ENCODE measurements around the gene ARHGDIA.
"Not testable (repeated sequence)": the region's sequence is repeated elsewhere in the genome, so short reads cannot be mapped to it uniquely, and the experiment has no call there.

ARHGDIA gene

DNA sequence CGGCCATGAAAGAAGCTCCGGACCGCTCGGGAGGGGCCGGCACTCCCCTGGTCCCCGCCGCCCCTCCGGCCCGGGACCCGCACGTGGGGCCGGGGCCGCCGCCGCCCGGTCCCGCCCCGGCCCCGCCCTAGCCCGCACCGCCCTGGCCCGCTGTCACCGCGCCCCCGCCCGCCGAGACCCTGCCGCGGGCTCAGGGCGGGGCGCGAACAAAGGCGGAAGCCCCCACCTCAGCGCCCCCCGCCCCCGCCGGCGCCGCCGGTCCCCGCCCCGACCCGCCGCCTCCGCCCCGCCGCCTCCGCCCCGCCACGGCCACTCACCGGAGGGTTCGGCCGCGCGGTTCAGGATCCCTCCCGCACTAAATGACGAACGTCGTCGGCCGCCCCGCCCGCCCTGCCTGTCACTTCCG, at the start of gene ARHGDIA:
Gene ARHGDIA, minus strand, starts transcription at position 357 of the 406 bp plus-strand sequence. CDS start 1,407 bp downstream, outside the sequence.
- no peak for DNase-seq

DNA sequence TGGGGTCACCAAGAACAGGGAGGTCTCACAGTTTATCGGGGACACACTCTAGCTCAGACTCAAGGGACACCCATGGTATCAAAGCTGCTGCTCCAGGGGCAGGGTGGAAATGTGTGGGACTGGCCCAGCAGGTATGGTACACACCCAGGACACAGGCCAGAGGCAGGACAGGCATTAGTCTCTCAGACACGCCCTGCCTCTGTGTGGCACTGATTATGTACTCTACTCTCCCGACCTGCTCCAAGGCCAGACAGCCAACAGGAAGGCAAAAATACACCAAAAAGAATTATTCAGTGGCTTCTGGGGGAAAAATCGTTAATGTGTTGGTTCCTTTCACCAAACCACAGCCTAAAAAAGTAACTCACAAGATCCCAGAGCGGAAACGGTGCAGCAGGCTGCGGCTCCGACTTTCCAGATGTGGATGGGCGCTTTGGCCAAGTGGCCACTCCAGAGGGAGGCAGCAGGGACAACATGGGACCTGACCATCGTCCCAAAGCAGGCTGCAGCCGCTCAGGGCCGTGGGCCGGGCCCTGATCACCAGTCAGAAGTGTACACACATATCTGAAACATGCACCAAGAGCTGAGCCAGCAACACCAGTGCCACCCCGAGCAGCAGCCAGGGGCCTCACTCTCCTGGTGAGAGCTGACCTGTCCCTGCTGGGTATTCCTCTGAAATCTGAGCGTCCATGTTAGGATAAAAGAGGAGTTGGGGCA, 47.9 kb upstream of the ARHGDIA start:
- no peak for DNase-seq

DNA sequence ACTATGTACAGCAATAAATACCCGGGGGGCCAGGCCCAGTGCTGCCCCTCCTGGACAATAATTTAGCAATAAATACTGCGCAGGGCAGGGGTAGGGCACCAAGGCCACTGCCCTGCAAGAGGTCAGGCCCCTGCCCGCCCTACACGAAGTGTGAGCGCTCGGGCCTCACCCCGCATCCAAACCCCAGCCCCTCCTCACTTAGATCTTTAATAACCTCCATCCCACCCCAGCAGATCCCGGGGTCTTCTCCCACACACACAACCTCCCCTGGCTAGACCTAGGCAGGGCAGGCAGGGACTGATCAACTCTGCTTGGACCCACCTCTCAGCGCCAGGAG, 47.2 kb upstream of the ARHGDIA start:
- DNase-seq: not testable (repeated sequence)

DNA sequence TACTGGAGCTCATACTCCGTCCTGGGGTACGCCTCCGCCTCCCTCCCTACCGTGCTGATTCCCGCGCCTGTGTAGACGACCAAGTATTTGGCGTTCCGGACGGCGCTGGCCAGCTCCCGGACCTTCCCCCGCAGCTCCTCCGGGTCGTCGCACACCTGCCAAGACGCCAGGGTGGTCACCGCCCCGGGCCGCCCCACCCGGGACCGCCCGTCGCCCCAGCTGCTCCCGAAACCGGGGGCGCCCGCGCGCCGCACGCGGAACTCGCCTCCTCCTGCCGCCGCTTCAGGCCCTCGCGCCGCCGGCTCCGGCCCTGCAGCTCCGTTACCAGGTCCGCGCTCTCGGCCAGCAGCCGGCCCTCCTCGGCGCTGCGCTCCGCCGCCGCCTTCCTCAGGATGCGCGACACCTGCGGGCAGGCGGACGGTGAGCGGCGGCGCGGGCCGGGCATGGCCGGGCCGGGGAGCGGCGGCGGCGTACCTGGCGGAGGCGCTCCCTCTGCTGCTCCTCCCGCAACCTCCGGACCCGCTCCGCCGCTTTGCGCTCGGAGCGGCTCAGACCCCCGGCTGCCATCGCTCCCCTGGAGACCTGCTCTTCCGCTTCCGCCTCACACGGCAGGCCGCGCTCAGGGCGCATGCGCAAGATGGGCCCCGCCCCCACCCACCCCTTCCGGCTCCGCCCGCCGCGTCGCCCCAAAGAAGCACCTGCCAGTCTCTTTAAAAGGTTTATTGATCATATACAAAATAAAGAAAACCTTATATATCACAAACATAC, 46.6 kb upstream of the ARHGDIA start, which contains the start of gene SIRT7:
Gene SIRT7, minus strand, starts transcription at position 612 of the 768 bp plus-strand sequence. Its CDS starts 45 bp downstream, at position 567.
- DNase-seq: peak; percentile 74

DNA sequence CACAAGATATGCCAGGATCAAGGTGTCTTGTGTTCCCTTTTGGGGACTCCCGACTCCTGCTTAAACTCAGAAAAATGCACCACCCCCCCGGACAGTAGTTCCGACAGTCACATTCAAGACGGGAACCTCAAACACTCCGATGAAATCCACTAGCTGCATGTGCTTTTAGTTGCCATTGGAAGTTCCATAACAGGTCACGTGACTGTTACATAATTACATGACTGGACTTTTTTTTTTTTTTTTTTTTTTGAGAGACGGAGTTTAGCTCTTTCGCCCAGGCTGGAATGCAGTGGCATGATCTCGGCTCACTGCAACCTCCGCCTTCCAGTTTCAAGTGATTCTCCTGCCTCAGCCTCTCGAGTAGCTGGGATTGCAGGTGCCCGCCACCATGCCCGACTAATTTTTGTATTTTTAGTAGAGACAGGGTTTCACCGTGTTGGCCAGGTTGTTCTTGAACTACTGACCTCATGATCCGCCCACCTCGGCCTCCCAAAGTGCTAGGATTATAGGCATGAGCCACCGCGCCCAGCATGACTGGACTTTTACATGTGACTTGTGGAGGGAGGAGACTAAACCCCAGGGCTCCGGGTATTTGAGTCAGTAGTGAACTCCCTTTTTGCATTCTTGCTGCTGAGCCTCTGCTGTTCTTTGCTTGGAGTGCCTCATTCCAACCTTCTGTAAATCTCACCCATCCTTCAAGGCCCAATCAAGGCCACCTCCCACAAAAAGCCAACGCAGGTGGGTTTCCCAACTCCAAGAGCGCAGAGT, 45.3 kb upstream of the ARHGDIA start:
- no peak for DNase-seq

DNA sequence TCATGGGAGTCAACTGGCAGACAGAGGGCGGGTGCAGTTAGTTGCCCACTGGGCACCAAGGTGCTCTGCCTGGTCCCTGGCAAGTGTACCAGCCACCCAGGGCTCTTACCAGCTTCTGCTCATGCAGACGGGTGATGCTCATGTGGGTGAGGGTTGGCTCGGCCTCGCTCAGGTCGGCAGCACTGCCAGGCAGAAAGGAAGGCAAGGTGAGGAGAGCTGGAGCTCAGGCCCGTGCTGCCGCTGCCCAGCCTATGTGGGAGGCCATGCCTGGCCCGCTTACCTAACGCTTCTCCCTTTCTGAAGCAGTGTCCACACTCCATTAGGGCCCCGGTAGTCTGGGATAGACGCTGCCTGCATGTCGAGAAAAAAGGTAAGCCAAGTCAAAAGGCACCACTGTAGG, 44.2 kb upstream of the ARHGDIA start:
- no peak for DNase-seq

DNA sequence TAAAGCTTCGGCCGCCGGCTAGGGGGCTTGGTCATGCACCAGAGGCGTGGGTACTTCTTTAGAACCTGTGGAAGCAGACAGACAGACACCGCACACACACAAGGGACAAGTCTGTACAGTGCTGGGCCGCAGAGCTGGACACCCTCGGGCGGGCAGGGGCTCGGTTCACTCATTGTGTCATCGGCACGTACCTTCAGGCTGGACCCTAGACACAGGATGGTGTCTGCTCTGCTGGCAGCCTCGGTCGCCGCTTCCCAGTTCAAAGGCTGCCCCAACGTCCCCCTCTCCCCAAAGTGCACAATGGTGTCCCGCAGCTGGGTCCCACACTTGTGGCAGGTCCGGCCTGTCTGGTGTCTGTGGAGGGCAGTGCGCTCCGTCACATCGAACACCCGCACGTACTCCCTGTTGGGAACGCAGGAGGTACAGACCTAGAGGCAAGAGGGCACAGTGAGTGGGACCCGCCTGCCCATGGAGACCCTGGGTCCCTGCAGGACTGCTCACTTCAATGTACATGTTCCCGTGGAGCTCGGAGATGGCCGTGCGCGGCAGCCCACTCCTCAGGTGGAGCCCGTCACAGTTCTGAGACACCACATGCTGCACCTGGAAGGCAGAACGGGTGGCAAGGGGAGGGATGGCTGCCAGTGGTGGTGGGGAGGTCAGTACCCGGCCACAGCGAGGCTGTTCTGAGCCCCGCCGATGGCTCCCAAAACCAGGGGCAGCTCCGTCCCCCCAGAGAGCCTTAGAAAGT, 43.1 kb upstream of the ARHGDIA start:
- DNase-seq: no peak

DNA sequence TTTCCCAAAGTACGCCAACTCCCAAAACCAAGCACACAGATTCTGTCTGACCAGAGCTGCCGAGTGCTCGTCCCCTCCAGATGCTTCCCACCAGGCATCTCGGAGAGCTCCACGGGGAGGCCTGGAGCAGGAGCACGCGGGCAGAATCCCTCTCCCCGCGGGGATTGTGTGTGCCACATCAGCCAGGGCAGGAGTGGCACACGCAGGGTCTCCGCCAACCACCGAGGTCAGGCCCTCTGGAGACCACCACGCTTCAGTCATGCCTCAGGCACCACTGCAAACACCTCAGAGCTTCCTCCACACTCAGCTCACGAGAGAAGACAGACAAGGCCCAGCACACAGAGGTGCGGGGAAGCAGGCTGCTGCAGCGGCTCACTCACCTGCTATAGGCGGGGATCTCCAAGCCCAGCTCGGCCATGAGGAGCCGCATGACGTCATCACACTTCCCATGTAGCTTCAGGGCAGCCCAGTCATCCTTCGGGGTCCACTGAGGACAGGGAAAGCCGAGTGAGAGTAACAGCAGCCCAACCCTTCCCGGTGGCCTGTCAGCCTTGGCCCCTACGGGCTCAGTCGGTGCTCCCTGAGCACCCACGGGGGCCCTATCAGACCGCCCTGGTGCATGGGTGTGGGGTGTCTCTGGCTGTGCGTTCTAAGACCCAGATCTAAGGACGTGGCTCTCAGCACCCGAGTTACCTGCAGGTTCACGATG, 42.4 kb upstream of the ARHGDIA start:
- DNase-seq: no peak

DNA sequence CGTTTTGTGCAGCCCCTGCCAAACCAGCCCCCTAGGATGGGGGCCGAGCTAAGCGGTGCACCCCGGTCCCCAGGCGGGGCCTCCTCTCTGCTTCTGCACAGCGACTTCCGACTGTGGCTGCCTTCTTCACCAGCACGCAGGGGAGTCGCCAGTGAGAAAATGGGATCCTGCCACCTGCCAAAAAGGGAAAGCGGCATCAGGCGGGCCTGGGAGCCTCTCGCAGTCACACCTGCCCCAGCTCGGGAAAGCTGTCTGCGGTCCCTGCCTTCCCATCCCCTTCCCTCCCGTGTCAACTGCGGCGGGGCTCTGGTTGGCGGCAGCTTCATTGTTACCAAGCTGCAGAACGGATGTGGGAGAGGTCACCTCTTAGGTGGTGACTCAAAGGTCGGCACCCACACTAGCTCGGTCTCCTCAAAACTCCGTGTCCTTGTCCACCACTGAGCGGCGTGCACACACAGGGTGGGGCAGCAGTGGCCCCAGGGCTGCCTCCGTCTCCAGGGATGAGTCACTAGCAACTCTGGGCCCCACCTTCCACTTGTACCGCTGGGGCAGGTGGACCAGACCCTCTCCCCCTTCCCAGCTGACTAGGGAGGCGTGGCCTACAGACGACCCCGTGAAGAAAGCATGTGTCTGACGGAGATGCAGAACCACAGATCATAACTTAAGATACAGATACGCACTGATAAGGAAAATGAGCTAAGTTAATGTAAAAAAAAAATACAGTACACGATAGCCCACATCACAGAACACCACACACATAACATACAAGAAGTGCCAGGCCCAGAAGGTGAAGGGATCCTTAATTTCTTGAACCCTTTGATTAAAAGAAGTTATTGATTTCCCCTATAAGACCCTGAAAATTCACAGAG, 41.5 kb upstream of the ARHGDIA start:
- no peak for DNase-seq

DNA sequence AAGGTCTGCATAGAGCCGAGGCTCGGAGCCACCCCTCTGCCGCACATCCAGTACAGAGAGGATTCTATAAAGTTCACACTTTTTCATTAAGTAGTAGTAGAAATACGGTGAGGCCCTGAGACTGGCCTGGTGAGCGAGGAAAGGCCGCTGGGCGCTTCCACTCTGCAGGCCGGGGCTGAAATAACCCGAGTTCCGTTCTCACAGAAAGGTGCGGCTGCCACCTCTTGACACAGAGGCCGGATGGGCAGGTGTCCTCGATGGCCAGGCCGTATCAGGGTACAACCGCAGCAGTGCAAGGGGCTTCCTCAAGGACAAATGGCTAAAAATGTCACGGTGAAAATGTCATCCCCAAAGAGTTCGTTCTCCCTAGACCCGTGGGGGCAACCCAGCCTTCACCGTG, 40.8 kb upstream of the ARHGDIA start:
- DNase-seq: no peak

DNA sequence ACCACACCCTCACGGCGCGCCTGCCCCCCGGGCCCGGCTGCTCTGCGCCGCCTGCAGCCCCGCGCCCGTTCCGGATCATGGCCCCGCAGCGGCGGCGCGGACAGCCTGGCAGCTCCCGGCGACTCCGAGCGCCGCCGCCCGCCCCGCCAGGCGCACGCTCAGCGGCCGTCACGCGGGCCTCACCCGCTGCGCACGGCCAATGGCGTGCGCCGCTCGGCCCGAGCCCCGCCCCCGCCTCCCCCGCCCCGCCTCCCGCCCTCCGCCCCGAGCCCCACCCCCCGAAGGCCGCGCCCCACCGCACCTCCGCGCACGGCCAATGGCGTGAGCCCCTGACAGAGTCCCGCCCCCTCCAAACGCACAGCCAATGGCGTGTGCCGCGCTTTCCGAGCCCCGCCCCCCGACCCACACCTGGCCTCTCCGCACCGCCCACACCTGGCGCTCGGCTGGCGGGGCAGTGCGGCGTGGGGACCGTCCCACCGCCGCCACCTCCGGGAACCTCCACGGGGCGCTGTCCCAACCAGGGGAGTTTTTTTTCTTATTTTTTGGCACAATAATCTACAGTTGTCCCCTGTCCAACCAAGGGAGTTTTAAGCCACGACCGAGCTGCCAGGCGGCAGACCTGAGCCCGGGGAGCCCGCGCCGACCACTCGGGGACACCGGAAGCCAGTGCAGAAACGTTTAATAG, 40.3 kb upstream of the ARHGDIA start, which contains the start of gene PCYT2:
Gene PCYT2, minus strand, starts transcription at position 123 of the 685 bp plus-strand sequence. Its CDS starts 44 bp downstream, at position 79.
- DNase-seq: peak; percentile 86

DNA sequence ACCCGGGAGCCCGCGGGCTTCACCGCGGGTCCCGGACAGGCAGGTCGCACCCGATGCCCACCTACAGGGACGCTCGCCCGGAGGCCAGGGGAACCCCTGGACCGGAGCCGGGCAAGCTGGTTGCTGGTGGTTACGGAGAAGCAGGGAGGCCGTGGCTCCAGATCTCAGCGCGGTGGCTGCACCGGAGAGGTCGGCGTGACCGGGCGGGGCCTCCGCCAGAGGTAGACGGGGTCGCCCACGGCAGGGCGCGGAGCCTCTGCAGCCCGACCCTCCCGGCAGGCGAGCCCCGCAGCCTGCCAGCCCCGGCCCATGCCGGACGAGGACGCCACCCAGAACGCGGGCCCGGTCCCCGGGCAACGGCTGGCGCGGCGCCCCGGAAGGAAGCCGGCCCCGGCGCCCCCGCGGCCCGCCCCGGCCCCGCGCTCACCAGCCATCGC, 39.7 kb upstream of the ARHGDIA start:
- DNase-seq: no peak

DNA sequence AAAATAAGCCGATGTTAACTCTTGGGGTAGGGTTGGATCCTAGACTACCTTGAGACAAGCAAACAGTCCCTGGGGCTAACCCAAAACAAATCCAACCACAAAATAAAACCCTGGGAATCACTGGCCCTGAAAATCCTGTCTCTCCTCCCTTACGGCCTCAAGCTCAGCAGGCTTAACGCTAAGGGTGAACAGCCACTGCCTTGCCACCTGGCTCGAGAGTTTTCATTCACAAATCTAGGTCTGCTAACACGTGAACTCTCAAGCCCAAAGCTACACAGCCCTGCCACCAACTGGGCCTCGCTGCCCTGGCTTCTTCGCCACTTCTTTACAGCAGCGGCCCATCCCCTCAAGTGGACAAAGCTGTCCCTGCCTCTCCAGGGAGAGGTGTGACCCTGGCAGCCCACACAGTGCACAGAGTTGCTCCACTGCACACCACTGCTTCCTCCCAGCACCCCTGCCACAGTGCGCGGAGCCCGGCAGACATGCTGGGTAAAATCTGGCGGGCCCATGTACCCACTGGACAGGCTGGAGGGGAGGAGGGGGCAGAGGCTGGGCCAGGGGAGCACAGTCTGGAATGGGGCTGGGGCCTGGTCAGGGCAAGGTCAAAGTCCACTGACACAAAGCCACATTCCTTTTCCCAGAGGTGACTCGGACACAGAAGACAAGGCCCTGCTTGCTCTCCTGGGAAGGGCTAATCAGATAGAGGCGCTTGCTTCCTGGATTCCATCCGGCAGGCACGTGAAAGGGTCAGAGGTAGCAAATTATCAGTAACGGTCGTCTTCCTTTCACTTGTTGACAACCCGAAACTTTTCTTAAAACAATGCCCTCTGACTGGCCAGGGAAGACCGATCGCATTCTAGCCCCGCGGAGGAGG, 39.1 kb upstream of the ARHGDIA start:
- no peak for DNase-seq

DNA sequence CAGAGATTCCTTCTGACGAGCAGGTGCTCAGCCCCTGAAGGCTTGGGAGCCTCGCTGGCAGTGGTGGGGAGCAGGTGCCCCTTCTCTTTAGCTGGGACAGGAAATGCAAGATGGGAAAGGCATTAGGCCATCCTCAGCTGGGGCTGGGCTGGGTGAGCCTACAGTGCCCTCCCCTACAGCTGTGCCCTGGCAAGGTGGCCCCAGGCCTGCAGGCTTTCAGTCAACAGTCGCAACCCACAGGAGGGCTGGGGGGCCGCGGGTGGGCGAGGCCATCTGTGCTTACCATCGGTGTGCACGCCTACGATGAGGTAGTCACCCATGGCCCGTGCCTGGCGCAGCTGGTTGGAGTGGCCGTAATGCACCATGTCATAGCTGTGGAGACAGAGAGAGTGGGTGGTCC, 38.1 kb upstream of the ARHGDIA start:
- DNase-seq: no peak

DNA sequence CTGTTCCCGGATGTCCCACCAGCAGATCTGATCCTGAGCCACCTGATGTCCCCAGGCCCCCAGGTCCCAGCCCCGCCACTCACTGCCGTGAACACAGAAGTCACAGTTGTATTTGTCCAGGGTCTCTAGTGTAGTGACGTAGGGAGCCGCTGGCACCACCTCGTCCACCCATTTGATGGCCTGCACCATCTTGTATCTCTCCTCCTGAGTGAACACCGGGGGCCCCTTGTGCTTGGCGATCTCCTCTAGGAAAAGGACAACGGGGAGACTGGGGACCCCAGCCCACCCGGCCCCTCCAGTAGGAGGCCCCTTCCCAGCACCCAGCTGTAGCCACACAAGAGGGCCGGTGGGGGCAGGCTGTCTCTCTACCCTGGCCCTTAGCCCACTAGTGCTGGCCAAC, 37.7 kb upstream of the ARHGDIA start:
- DNase-seq: no peak

DNA sequence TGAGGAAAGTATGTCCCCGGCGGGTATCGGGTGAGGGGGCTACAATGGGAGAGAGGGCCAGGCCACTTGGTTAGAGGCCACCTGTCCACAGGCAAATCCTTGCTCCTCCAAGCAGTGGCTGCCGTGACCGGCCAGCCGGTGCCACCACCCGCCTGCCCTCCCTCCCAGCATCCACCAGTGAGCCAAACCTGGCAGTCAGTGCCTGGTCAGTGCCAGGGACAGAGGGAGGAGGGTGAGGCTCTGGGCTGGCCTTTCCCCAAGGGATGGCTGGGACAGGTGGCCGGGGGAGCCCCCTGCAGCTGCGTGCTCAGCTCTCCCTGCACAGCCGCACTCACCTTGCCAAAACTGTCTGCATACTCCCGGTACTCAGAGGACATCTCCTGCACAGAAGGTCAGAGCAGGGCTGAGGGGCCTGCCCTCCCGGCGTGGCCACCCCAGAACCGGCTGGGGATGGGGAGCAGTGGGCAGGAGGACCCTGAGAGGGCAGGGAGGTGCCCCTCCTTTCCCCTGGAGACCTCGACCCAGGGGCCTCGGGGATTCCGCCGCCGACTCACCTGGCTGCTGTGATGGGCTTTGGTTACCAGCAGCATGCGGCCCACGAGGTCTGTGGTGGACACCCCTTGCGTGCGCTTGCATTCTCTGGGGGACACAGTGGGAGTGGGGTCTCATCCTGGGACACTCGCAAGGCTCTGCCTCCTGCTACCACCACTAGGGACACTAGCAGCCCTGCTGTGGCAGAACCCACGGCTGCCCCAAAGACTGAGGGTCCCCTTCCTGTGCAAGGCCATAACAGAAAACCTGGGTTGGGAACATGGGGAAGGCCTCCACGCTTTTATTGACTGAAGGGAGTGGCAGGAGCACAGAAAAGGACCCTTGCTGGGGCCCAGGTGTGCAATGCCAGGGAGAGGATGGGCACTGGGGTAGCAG, 36.3 kb upstream of the ARHGDIA start:
- no peak for DNase-seq

DNA sequence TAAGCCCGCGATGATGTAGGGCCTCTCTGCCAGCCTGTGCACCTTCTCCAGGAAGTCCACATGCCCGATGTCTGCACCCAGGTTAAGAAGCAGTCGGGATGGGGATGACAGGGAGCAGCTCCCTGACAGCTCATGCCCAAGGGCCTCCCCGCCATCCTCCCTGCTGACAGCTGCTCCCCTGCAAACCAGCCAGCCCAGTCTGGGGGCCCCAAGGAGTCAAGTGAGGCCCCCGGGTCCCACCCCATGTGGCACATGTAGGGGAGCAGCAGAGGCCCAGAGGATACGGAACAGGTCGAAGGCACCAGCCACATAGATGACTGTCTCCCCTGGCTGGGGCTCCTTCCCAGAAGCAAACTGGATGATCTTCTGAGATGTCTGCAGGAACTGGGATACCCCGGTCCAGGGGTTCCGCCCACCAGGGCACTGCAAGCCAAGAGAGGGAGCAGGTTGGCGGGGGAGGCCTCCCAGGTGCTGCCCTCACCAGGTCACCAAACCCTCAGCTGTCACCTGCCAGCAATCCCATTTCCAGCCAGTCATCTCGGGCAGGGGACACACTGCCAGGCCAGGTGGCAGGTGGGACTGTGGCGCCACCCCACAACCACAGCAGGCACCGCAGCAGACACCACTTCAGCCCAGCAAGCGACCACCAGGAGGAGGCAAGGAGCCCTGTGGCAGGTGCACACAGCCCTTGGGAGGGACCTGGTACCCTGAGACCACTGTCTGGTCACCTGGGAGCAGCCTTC, 35.5 kb upstream of the ARHGDIA start:
- no peak for DNase-seq
